Coronary artery (tissue), 2 donors: ENCODE data around the gene BORCS5.
"Not testable (repeated sequence)": the region's sequence is repeated elsewhere in the genome, so short reads cannot be mapped to it uniquely, and the experiment has no call there.

Experiments
- DNase-seq: peaks from one replicate; pipeline ENCODE4 v3.0.0-alpha.2; 2017; ENCODE audit warnings: low spot score
- H3K27ac ChIP-seq, 2 donors: fragments of 200-600 bp; sonication (generic); one replicate each; pipeline ENCODE4 v1.5.1; 2016 to 2019
- H3K4me3 ChIP-seq: fragments of 200-600 bp; sonication (generic); 2 replicates; pipeline ENCODE4 v1.5.1; 2016; ENCODE audit warnings: mild to moderate bottlenecking, moderate library complexity
- CTCF ChIP-seq: fragments of 200-600 bp; sonication (generic); IDR thresholded peaks from one replicate; pipeline ENCODE4 v1.5.1; 2019; ENCODE audit warnings: antibody characterized with exemption

The BORCS5 gene

GRCh38 chr12:12336511-12336910, 20.4 kb upstream of the BORCS5 start:
- Histone ChIP-seq H3K4me3 (no peak overlapping the region), H3K27ac (no peak overlapping the region)
- no peak for DNase-seq
- TF ChIP-seq CTCF: no peak

GRCh38 chr12:12338527-12339168, 18.2 kb upstream of the BORCS5 start:
- no peak for TF ChIP-seq CTCF
- Histone ChIP-seq H3K27ac (peak overlapping the region; percentile 25 to 77), H3K4me3 (no peak overlapping the region)
- DNase-seq: no peak

- Histone ChIP-seq H3K27ac (peak within 1 kb of the TSS; percentile 64 to 88), H3K4me3 (peak within 1 kb of the TSS; percentile 87)
- TF ChIP-seq CTCF: no peak
- DNase-seq: peak; percentile 77
These were observed 6.9 kb upstream of the BORCS5 start, which contains the start of gene MANSC1 for GRCh38 chr12:12349711-12350665. MANSC1 (minus strand) TSS chr12:12350242; CDS start chr12:12343314, 6,928 bp downstream.

DNA sequence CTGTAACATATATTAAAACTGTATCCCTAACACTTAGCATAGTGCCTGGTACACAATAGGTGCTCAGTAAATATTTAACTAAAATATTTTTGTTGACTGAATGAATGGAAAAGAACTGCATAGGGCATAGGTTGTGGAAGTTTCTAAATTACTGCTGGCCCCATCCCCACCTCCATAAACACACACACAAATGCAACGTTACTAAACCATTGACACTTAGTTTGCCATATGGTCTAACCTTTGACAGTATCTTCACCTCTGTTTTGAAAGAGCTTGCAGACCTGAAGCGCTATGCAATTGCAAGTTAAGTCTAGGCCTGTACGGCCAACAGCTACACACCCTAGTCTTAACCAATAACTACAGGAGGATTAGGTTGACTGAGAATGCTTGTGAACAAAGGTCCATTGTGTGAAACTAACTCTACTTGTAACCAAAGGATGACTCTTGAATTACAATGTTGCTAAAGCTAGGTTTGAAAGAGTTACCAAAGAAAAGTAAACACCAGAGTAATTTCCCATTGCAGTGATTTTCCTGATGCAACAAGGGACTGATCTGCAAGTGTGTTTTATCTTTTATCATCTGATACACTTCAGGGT, 5.9 kb upstream of the BORCS5 start:
- DNase-seq: no peak
- Histone ChIP-seq H3K27ac (no peak overlapping the region), H3K4me3 (peak overlapping the region; percentile 87)

DNA sequence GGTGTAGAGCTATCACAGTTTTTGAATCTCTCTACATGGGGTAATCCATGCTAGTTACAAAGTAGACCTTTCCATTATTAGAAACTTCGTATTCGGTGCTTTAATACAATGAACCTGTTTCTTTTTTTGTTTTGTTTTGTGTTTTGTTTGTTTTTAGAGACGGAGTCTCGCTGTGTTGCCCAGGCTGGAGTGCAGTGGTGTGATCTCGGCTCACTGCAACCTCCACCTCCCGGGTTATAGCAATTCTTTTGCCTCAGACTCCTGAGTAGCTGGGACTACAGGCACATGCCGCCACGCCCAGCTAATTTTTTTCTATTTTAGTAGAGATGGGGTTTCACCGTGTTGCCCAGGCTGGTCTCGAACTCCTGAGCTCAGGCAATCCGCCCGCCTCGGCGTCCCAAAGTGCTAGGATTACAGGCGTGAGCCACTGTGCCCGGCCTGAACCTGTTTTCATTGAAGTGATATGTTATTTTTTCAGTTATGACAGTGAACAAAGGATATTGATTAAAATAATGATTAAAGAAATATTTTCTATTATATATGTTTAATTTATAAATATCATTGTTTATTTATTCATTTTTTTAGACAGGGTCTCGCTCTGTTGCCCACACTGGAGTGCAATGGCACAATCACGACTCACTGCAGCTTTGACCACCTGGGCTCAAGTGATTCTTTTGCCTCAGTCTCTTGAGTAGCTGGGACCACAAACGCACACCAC, 5.3 kb upstream of the BORCS5 start:
- not testable (repeated sequence) for H3K4me3 ChIP-seq, H3K27ac ChIP-seq, DNase-seq

More for the DNA sequence above, 5.9 kb upstream of the BORCS5 start:
- no peak for TF ChIP-seq CTCF

GRCh38 chr12:12353276-12353675, 3.6 kb upstream of the BORCS5 start:
- DNase-seq: no peak
- no peak overlapping the region for H3K27ac ChIP-seq
- H3K4me3 ChIP-seq: no peak overlapping the region
- TF ChIP-seq CTCF: no peak

- Histone ChIP-seq H3K4me3 (no peak overlapping the region), H3K27ac (no peak overlapping the region)
- no peak for TF ChIP-seq CTCF
- DNase-seq: no peak
These were observed 3.1 kb upstream of the BORCS5 start for GRCh38 chr12:12353807-12354206.
